Measurements from ENCODE around the gene FBLN2.

DNA sequence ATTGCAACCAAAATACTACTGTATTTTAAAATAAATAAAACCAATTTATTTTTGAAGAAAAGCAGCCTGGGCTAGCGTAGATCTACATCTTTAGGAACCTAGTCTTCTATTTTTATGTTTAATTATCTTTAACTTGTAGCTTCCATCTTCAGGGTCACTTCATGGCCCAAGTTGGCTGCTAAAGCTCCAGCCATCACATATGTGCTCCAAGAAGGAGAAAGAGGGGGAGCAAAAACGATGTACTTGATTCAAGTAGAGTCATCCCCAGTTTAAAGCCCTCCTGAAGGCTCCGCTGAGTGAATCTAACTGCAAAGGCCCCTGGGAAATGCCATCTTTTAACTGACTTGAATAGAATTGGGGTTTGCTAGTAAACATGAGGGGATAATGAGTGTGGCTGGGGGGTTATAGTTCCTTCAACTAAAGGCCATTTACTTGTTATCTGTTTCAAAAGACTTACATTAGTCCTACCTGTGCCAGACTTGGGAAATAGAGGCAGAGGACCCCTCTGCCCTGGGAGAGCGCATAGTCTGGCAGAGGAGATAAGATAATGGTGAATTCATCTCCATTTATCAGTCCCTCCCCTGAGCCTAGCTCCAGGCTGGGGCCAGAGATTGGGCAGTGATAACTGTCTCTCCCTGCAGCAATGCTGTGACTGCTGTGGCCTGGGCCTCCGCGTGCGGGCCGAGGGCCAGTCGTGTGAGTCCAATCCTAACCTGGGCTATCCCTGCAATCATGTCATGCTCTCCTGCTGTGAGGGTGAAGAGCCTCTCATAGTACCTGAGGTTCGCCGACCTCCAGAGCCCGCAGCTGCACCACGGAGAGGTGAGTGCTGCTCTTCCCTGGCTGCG is 64.6 kb downstream of the FBLN2 start:
- TF ChIP-seq, protein P1, sequence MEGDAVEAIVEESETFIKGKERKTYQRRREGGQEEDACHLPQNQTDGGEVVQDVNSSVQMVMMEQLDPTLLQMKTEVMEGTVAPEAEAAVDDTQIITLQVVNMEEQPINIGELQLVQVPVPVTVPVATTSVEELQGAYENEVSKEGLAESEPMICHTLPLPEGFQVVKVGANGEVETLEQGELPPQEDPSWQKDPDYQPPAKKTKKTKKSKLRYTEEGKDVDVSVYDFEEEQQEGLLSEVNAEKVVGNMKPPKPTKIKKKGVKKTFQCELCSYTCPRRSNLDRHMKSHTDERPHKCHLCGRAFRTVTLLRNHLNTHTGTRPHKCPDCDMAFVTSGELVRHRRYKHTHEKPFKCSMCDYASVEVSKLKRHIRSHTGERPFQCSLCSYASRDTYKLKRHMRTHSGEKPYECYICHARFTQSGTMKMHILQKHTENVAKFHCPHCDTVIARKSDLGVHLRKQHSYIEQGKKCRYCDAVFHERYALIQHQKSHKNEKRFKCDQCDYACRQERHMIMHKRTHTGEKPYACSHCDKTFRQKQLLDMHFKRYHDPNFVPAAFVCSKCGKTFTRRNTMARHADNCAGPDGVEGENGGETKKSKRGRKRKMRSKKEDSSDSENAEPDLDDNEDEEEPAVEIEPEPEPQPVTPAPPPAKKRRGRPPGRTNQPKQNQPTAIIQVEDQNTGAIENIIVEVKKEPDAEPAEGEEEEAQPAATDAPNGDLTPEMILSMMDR (IDR thresholded peaks at IDR 0.05) = no peak
- no peak for TF ChIP-seq EP300 (IDR thresholded peaks at IDR 0.05)

Data from esophagus muscularis mucosa (tissue), 3 donors.